ENCODE data around the gene OXLD1.

Gene OXLD1

DNA sequence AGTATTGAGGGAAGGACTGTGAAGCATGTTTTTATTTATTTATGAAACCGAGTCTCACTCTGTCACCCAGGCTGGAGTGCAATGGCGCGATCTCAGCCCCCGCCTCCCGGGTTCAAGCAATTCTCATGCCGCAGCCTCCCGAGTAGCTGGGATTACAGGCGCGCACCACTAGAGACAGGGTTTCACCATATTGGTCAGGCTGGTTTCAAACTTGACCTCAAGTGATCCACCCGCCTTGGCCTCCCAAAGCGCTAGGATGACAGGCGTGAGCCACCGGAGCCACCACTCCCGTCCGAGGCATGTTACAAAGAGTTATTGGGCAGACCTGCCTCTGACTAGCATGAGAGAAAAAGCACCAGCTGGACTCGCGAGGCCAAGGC lies 39.8 kb upstream of the OXLD1 start:
- Mint-ChIP-seq H3K36me3 (ENCODE audit: low read depth) (peaks cover 28% of the 10 kb centered on the region), H3K9me3 (no peaks in the 10 kb centered on the region), H3K4me1 (ENCODE audit: low read depth) (peaks cover 13% of the 10 kb centered on the region), H3K4me3 (no peak overlapping the region), H3K27ac (no peak overlapping the region), H3K27me3 (ENCODE audit: low read depth) (no peaks in the 10 kb centered on the region)

DNA sequence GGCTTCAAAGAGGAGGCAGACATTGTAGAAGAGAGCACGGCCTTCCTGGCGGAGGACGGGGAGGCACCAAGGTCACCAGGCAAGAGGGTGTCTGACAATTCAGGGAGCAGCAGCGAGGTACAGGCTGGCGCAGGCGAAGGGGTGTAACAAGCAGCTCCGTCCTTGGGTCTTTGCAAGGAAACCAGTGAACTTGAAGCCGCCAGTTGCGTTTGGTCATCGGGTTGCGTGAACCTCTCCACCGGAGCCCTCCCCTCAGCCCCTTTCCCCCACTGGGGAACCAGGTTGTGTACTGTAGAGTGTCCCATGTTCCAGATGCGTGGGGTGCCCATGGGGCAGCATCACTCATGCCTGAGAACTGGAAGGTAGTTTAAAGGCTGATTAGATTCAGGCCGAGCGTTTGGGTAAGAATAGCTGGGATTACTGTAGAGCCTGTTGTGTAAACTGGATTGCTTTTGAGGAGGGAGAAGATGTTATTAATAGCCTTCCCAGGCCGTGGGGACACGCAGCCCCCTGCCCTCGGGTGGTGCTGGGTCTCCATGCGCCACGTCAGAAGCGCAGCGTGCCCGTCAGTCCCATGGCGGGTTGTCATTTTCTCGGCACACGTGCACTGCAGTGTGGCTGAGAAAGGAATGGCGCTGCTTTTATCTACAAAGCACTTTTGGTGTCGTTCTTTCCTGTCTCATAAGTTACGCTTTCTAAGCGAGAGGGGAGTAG lies 39.3 kb upstream of the OXLD1 start:
- no peaks in the 10 kb centered on the region for H3K9me3 Mint-ChIP-seq
- no peak overlapping the region for H3K4me3 Mint-ChIP-seq
- no peaks in the 10 kb centered on the region for H3K27me3 Mint-ChIP-seq (ENCODE audit: low read depth)
- no peak overlapping the region for H3K27ac Mint-ChIP-seq
- peaks cover 14% of the 10 kb centered on the region for H3K4me1 Mint-ChIP-seq (ENCODE audit: low read depth)
- H3K36me3 Mint-ChIP-seq (ENCODE audit: low read depth), result peaks cover 31% of the 10 kb centered on the region

DNA sequence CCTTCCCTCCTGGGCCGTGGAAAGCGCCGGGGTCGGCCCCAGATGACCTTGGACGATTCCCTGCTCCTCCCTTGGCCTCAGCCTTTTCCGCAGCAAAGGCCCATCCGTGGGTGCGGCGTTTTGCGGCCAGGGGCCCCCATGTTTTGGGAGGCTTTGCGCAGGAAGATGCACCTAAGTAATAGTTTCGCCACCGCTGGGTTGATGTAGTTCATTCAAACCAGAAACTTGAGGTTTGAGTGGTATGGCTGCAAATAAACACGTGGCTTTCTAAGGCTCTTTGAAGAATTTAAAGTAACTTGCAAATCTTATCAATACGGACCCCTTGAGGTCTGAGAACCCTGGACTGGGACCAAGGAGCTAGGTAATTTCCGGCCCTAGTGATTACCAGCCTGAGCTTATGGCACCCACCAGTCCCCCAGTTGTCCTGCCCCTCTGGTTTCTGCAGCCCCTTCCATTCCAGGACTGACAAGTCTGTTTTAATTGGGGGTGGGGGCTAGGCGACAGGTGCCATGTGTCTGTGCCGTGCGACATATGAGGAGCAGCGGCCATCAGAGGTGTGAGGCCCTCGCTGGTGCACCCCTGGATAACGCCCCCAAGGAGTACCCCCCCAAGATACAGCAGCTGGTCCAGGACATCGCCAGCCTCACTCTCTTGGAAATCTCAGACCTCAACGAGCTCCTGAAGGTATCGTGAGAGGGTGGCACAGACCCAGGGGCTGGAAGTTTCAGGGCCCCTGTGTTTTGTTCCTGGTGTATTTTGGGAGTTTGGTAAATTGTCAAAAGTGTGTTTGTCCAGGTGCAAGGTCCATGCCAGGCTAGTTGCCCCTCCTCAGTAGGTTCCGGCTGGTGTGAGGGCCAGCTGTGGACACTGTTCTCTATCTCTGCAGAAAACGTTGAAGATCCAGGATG lies 37.6 kb upstream of the OXLD1 start:
- H3K27me3 Mint-ChIP-seq (ENCODE audit: low read depth), result no peaks in the 10 kb centered on the region

DNA sequence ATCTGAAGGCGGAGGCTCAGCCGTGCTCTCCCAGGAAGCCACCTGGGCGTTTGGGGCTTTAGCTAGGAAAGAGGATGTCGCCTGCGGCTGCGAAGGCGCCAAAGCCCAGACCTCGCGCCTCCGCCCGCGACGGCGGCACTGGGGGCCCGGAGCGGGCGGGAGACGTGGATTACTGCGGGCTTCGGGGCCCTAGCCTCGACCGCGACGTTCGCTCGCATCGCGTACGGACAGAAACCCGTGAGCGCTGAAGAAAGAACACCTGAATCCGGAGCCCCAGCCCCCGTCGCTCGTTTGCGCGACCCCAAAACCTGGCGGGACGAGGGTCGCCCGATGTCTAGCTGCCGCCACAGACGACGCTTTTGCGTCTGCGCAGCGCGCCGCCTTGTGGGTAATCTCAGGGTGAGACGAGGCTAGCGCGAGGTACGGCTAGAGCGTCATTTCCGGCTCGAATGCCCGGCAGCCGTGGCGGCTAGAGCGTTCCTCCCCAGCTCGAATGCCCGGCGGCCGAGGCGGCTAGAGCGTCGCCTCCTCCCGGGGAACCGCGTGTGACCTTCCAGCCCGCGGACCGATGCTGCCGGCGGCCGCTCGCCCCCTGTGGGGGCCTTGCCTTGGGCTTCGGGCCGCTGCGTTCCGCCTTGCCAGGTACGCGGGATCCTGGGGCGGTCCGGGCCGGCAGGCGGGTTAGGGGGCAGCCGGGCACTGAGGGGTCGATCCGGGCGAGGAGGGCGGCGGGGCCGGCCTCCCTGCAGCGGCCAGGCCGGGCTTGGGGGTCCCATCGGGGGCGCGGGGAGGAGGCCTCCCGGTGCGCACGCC lies 36.7 kb upstream of the OXLD1 start, which contains the start of gene MRPL12:
Gene MRPL12, plus strand, starts transcription at position 434 of the 813 bp plus-strand sequence. Its CDS starts 135 bp downstream, at position 569.
- H3K4me1 Mint-ChIP-seq (ENCODE audit: low read depth), result peaks cover 12% of the 10 kb centered on the region
- H3K27me3 Mint-ChIP-seq (ENCODE audit: low read depth), result no peaks in the 10 kb centered on the region
- peak within 1 kb of the TSS; percentile 89 for H3K27ac Mint-ChIP-seq
- peaks cover 37% of the 10 kb centered on the region for H3K36me3 Mint-ChIP-seq (ENCODE audit: low read depth)
- H3K9me3 Mint-ChIP-seq, result no peaks in the 10 kb centered on the region
- H3K4me3 Mint-ChIP-seq, result peak within 1 kb of the TSS; percentile 90

More for the DNA sequence above, 37.6 kb upstream of the OXLD1 start:
- peak overlapping the region; percentile 67 for H3K27ac Mint-ChIP-seq
- peaks cover 12% of the 10 kb centered on the region for H3K4me1 Mint-ChIP-seq (ENCODE audit: low read depth)
- no peaks in the 10 kb centered on the region for H3K9me3 Mint-ChIP-seq
- H3K4me3 Mint-ChIP-seq, result peak overlapping the region; percentile 77
- peaks cover 34% of the 10 kb centered on the region for H3K36me3 Mint-ChIP-seq (ENCODE audit: low read depth)

DNA sequence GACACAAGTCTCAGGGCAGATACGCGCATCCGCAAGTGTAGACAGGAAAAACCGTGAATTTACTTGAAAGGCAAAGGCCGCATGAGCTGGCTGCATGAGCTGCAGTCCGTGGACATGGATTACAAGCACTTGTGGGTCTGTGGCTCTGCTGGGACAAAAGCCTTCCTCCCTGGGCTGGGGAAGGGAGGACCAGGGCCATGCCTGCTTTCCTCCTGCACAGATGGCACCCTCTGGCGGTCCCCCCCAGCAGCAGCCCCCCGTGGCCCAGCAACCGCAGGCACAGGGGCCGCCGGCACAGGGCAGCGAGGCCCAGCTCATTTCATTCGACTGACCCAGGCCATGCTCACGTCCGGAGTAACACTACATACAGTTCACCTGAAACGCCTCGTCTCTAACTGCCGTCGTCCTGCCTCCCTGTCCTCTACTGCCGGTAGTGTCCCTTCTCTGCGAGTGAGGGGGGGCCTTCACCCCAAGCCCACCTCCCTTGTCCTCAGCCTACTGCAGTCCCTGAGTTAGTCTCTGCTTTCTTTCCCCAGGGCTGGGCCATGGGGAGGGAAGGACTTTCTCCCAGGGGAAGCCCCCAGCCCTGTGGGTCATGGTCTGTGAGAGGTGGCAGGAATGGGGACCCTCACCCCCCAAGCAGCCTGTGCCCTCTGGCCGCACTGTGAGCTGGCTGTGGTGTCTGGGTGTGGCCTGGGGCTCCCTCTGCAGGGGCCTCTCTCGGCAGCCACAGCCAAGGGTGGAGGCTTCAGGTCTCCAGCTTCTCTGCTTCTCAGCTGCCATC lies 35.1 kb upstream of the OXLD1 start:
- peaks cover 12% of the 10 kb centered on the region for H3K4me1 Mint-ChIP-seq (ENCODE audit: low read depth)
- H3K9me3 Mint-ChIP-seq, result no peaks in the 10 kb centered on the region
- H3K27me3 Mint-ChIP-seq (ENCODE audit: low read depth), result no peaks in the 10 kb centered on the region
- H3K36me3 Mint-ChIP-seq (ENCODE audit: low read depth), result peaks cover 39% of the 10 kb centered on the region
- no peak overlapping the region for H3K27ac Mint-ChIP-seq
- peak overlapping the region; percentile 90 for H3K4me3 Mint-ChIP-seq

DNA sequence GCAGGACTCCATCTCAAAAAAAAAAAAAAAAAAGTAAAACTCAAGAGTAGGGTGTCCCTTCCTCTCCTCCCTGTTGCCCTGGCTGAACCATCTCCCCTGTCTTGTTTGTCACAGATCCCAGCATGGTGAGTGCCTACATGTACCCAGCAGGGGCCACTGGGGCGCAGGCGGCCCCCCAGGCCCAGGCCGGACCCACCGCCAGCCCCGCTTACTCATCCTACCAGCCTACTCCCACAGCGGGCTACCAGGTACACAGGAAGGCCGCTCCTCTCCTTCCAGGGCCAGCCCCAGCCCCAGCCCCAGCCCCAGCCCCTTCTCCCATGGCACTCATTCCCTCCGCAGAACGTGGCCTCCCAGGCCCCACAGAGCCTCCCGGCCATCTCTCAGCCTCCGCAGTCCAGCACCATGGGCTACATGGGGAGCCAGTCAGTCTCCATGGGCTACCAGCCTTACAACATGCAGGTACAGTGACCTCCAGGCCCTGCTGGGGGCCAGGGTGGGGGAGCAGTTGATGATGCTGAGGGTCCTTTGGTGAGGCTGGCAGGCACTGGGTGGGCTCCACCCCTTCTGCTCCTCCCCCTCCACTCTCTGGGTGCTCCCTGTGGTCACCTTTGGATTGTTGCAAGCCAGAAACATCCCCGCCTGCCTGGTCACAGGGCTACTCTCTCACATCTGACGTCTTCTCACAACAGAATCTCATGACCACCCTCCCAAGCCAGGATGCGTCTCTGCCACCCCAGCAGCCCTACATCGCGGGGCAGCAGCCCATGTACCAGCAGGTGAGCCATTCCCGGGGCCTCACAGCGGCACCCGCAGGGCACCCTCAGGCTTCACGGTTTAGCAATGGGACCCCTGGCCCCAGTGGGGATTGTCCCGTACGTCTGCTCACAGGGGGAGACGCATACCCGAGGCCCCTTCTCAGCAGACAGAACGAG lies 34.2 kb upstream of the OXLD1 start:
- Mint-ChIP-seq H3K4me1 (ENCODE audit: low read depth) (peaks cover 12% of the 10 kb centered on the region), H3K4me3 (peak overlapping the region; percentile 90), H3K36me3 (ENCODE audit: low read depth) (peaks cover 32% of the 10 kb centered on the region), H3K9me3 (no peaks in the 10 kb centered on the region), H3K27ac (no peak overlapping the region), H3K27me3 (ENCODE audit: low read depth) (no peaks in the 10 kb centered on the region)

DNA sequence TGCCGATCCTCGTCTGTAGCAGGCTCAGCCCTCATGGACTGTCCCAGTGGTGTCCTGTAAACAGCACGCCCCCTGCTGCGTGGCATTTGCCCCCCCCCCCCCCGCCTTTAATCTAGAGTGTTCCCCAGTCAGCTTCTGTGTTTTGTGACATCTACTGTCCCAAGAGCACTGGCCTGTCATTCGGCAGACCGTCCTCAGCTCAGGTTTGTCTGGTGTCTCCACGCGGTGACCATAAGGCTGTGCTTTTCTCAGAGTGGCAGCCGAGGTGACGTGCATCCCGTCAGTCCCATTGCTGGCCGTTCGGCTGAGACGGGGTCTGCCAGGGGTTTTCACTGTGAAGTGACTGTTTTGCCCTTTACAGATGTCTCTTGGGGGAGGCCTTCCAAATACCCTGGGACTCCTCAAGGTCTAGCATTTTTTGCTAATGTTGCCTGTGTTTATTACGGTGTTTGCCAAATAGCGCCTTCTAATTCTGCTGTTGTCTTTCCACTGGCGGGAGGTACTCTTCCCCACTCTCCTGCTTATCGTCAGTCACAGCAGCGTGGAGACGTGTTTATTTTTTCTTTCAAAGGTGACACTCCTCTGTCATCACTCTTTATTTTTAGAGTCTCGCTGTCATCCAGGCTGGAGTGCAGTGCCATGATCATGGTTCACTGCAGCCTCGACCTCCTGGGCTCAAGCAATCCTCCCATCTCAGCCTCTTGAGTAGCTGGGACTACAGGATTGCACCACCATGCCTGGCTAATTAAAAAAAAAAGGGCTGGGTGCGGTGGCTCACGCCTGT lies 31.0 kb upstream of the OXLD1 start:
- H3K27ac Mint-ChIP-seq, result no peak overlapping the region
- H3K9me3 Mint-ChIP-seq, result no peaks in the 10 kb centered on the region
- no peak overlapping the region for H3K4me3 Mint-ChIP-seq
- H3K4me1 Mint-ChIP-seq (ENCODE audit: low read depth), result peaks cover 7% of the 10 kb centered on the region
- peaks cover 20% of the 10 kb centered on the region for H3K36me3 Mint-ChIP-seq (ENCODE audit: low read depth)
- no peaks in the 10 kb centered on the region for H3K27me3 Mint-ChIP-seq (ENCODE audit: low read depth)

DNA sequence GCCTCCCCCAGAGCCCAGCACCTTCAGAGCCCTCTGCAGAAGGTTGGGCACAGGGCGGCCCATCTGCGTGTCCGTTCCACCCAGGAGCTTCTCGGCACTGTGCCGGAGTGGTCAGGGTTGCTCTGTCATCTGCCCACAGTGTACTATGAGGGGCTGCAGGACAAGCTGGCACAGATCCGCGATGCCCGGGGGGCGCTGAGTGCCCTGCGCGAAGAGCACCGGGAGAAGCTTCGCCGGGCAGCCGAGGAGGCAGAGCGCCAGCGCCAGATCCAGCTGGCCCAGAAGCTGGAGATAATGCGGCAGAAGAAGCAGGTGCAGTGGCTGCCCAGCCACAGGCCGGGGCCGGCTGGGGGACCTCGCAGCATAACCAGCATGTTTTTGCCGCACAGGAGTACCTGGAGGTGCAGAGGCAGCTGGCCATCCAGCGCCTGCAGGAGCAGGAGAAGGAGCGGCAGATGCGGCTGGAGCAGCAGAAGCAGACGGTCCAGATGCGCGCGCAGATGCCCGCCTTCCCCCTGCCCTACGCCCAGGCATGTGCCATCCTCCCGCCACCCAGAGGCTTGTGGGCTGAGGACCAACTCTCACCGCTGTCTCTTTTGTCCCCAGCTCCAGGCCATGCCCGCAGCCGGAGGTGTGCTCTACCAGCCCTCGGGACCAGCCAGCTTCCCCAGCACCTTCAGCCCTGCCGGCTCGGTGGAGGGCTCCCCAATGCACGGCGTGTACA lies 30.0 kb upstream of the OXLD1 start:
- Mint-ChIP-seq H3K4me1 (ENCODE audit: low read depth) (peaks cover 4% of the 10 kb centered on the region), H3K27me3 (ENCODE audit: low read depth) (no peaks in the 10 kb centered on the region), H3K27ac (no peak overlapping the region), H3K9me3 (no peaks in the 10 kb centered on the region), H3K36me3 (ENCODE audit: low read depth) (peaks cover 19% of the 10 kb centered on the region), H3K4me3 (no peak overlapping the region)

DNA sequence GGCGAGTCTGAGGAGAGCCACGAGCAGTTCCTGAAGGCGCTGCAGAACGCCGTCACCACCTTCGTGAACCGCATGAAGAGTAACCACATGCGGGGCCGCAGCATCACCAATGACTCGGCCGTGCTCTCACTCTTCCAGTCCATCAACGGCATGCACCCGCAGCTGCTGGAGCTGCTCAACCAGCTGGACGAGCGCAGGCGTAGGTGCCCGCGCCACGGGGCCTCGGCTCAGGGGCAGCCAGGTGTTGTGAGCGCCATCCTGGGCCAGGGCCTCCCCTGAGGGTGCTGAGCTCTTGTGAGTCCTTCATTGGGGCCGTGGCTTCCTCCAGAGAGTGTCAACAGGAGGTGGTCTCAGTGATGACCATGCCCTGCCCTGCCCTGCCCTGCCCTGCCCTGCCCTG lies 29.4 kb upstream of the OXLD1 start:
- Mint-ChIP-seq H3K9me3 (no peaks in the 10 kb centered on the region), H3K27ac (no peak overlapping the region), H3K27me3 (ENCODE audit: low read depth) (no peaks in the 10 kb centered on the region), H3K36me3 (ENCODE audit: low read depth) (peaks cover 17% of the 10 kb centered on the region), H3K4me3 (no peak overlapping the region), H3K4me1 (ENCODE audit: low read depth) (peaks cover under 1% of the 10 kb centered on the region)

DNA sequence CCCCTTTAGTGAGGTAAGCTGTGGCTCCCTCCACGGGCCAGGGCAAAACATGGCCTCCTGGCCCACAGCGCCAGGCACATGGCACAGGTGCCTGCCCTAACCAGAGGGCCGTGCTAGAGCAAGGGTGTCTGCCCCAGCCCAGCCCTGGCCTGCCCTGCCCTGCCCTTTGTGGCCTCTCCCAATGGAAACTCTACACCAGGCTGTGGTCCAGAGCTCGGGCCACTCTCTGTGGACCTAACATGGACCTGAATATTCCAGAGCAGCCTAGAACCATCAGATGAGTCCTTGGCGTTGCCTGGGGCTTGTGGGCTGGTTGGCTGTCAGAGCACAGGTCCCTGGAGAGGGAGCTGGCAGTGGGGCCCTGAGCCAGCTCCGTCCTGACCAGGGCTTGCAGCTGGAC lies 28.8 kb upstream of the OXLD1 start:
- no peak overlapping the region for H3K27ac Mint-ChIP-seq
- H3K4me3 Mint-ChIP-seq, result no peak overlapping the region
- H3K27me3 Mint-ChIP-seq (ENCODE audit: low read depth), result no peaks in the 10 kb centered on the region
- peaks cover 15% of the 10 kb centered on the region for H3K36me3 Mint-ChIP-seq (ENCODE audit: low read depth)
- no peaks in the 10 kb centered on the region for H3K4me1 Mint-ChIP-seq (ENCODE audit: low read depth)
- no peaks in the 10 kb centered on the region for H3K9me3 Mint-ChIP-seq

DNA sequence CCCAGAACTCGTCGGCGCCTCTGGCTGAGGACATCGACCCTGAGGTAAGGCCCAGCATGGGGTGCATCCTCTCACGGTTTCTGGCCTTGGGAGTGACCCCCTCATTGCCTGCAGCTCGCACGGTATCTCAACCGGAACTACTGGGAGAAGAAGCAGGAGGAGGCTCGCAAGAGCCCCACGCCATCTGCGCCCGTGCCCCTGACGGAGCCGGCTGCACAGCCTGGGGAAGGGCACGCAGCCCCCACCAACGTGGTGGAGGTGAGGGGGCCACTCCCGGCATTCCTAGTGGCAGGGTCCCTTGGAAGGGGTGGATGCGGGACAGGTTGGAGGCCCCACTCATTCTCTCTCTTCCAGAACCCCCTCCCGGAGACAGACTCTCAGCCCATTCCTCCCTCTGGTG lies 28.4 kb upstream of the OXLD1 start:
- peaks cover 15% of the 10 kb centered on the region for H3K36me3 Mint-ChIP-seq (ENCODE audit: low read depth)
- H3K4me1 Mint-ChIP-seq (ENCODE audit: low read depth), result no peaks in the 10 kb centered on the region
- no peaks in the 10 kb centered on the region for H3K27me3 Mint-ChIP-seq (ENCODE audit: low read depth)

More for the DNA sequence above, 28.4 kb upstream of the OXLD1 start:
- Mint-ChIP-seq H3K27ac (no peak overlapping the region), H3K9me3 (no peaks in the 10 kb centered on the region), H3K4me3 (no peak overlapping the region)

Data from T-helper 1 cell treated with Interleukin-12 subunit alpha and Interleukin-12 subunit beta and Interleukin-4 antibody, amounts not matched to agents 30 μg/mL and 1 μg/mL, for 36 hours (primary cell).